Kidney (tissue), 14 donors: ENCODE data around the gene NCOA4. TPM values are rescaled to one million over a fixed set of nuclear protein-coding genes. Genes with fewer than 3 reads are reported as not detected.

Experiments
- DNase-seq, 5 donors: peaks; one replicate each; pipeline ENCODE4 v3.0.0-alpha.2; 2013 to 2020
- FAIRE-seq: peaks from 2 replicates; lab custom pipeline; 2012; peaks lifted over from hg19 to GRCh38; lab: Jason Lieb, UNC
- H3K27ac ChIP-seq, 2 donors: one replicate each; pipeline ENCODE4 v1.7.0; 2013; ENCODE audit warnings: low read depth in 2 of 2, low read length in 2 of 2, inconsistent platforms in 1 of 2
- H3K27me3 ChIP-seq: one replicate; pipeline ENCODE4 v1.7.1; 2013; ENCODE audit warnings: low read length, inconsistent platforms; ENCODE audit not compliant: control insufficient read depth, insufficient read depth
- H3K36me3 ChIP-seq, 3 donors: one replicate each; pipeline versions ENCODE4 v1.7.0 to v1.7.1; 2013; ENCODE audit warnings: low read length in 3 of 3, control low read depth in 1 of 3, inconsistent platforms in 1 of 3; ENCODE audit not compliant: insufficient read depth in 3 of 3, control insufficient read depth in 2 of 3
- H3K4me1 ChIP-seq, 3 donors: one replicate each; pipeline versions ENCODE4 v1.7.0 to v1.7.1; 2013; ENCODE audit warnings: low read length in 3 of 3, inconsistent platforms in 1 of 3, low read depth in 1 of 3; ENCODE audit not compliant: control insufficient read depth in 2 of 3, insufficient read depth in 2 of 3
- H3K4me3 ChIP-seq, 3 donors: one replicate each; pipeline versions ENCODE4 v1.7.0 to v1.8.1; 2013; ENCODE audit warnings: low read length in 3 of 3, control low read depth in 1 of 3, inconsistent platforms in 1 of 3
- H3K9ac ChIP-seq, 3 donors: one replicate each; pipeline versions ENCODE4 v1.7.0 to v1.7.1; 2013; ENCODE audit warnings: low read length in 3 of 3, control low read depth in 1 of 3, inconsistent platforms in 1 of 3
- H3K9me3 ChIP-seq, 3 donors: one replicate each; pipeline versions ENCODE4 v1.7.0 to v1.7.1; 2013; ENCODE audit warnings: low read length in 3 of 3, control low read depth in 1 of 3, inconsistent platforms in 1 of 3; ENCODE audit not compliant: control insufficient read depth in 2 of 3, insufficient read depth in 1 of 3
- intact Hi-C: fragments of 100-400 bp; cut with DNase I; formaldehyde crosslinking; loops from one replicate; pipeline ENCODE4 v1.11.1; 2022
- polyA plus RNA-seq: library from polyadenylated mRNA; stranded (reverse); fragments of 350-450 nt; fragmentation: Illumina TruSeq; extraction: RNeasy Lipid Tissue Mini Kit (QIAGEN cat#74804); gene quantifications from one replicate; pipeline ENCODE4 v1.2.3, GENCODE V29; 2014; ENCODE audit warnings: low read depth, low replicate concordance; ENCODE audit not compliant: insufficient read depth
- total RNA-seq: library from RNA; stranded (reverse); fragmentation: NEBNext Ultra II Directional; extraction: Animal tissue kit (Norgen Biotek cat#: 25700); gene quantifications from one replicate; pipeline ENCODE4 v1.2.1, GENCODE V29; 2021
- TF ChIP-seq, protein P1 (sequence below): IDR thresholded peaks from 3 replicates; pipeline ENCODE4 v1.5.1; 2012; ENCODE audit warnings: mild to moderate bottlenecking, moderate library complexity, borderline replicate concordance; ENCODE audit not compliant: insufficient read depth; ENCODE audit errors: extremely low read depth
- donor health status: control.
- donor health status: control.
- donor health status: control.
- donor health status: control.
- donor health status: control.
- donor health status: DM: yes; HTN: yes; CAD: no.
- donor health status: Normal renal cell carcinoma (clear cell type).

The NCOA4 gene
- total and polyA plus RNA-seq, 2 donors from 2014 or later: 83.7 to 133 TPM

DNA sequence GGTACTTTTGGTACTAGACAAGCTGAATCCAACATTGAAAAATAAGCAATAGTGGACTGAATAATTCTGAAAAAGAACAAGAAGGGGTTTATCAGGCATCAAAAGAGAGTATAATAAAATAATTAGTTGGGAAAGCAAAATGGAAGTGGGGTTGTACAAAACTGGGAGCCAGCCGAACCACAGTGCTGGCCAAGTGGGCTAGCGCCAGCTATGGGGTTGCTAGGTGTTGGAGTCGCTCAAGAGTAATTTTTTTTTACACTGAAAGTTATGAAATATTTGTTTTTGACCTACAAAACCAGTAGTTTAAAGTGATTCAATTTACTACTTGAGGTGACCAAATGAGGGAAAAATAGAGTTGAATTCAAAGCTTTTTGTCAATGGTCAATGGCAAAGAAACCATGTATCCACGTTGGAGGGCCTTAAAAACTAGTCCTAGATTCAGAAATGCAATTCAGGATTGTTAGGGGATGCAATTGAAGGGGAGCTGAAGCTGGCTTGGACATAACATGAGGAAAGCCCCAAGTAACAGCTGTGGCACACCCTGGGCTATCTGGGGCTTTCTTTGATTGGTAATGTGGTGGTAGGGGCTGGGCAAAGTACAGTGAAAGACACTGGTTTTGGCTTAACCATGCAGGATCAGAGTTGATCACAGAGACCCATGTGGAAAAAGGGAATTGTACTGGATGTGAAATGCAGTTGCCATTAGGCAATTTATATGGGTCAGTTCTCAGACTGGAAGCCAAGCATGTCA, 43.9 kb upstream of the NCOA4 start:
- no peak for FAIRE-seq
- intact Hi-C loops: no loop called here

DNA sequence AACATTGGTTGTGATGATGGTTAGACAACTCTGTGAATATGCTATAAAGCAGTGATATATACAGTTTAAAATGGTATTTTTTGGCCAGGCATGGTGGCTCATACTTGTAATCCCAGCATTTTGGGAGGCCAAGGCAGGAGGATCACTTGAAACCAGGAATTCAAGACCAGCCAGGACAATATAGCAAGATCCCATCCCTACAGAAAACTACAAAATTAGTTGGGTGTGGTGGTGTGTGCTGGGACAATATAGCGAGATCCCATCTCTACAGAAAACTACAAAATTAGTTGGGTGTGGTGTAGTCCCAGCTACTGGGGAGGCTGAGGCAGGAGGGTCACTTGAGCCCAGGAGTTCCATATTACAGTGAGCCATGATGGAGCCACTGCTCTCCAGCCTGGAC, 43.1 kb upstream of the NCOA4 start:
- H3K4me1 ChIP-seq: no peaks in the 10 kb centered on the region
- H3K27ac ChIP-seq: no peak overlapping the region
- DNase-seq (no peak), FAIRE-seq (no peak)
- no peak overlapping the region for H3K4me3 ChIP-seq
- intact Hi-C loops: no loop called here
- no peaks in the 10 kb centered on the region for H3K9me3 ChIP-seq
- no peaks in the 10 kb centered on the region for H3K27me3 ChIP-seq
- no peaks in the 10 kb centered on the region for H3K36me3 ChIP-seq
- H3K9ac ChIP-seq: no peak overlapping the region
- TF ChIP-seq, protein P1, sequence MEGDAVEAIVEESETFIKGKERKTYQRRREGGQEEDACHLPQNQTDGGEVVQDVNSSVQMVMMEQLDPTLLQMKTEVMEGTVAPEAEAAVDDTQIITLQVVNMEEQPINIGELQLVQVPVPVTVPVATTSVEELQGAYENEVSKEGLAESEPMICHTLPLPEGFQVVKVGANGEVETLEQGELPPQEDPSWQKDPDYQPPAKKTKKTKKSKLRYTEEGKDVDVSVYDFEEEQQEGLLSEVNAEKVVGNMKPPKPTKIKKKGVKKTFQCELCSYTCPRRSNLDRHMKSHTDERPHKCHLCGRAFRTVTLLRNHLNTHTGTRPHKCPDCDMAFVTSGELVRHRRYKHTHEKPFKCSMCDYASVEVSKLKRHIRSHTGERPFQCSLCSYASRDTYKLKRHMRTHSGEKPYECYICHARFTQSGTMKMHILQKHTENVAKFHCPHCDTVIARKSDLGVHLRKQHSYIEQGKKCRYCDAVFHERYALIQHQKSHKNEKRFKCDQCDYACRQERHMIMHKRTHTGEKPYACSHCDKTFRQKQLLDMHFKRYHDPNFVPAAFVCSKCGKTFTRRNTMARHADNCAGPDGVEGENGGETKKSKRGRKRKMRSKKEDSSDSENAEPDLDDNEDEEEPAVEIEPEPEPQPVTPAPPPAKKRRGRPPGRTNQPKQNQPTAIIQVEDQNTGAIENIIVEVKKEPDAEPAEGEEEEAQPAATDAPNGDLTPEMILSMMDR: no peak

More for the DNA sequence above, 43.9 kb upstream of the NCOA4 start:
- no peaks in the 10 kb centered on the region for H3K36me3 ChIP-seq
- H3K9ac ChIP-seq: no peak overlapping the region
- TF ChIP-seq, protein P1: no peak
- H3K4me3 ChIP-seq: no peak overlapping the region
- no peaks in the 10 kb centered on the region for H3K9me3 ChIP-seq
- no peak for DNase-seq
- H3K27me3 ChIP-seq: no peaks in the 10 kb centered on the region
- no peaks in the 10 kb centered on the region for H3K4me1 ChIP-seq
- H3K27ac ChIP-seq: no peak overlapping the region

DNA sequence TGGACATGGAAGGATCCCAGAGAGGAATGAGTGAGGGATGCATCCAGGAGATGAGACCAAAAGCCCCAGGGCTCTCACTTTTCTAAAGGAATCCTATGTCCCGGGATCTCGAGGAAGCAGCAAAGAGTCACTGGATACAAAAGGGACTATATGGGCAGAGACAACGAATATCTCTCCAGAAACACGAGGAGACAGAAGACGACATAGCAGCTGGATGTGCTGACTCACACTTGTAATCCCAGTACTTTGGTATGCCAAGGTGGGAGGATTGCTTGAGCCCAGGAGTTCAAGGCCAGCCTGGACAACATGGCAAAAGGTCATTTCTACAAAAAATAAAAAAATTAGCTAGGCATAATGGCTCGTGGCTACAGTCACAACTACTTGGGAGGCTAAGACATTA, 40.3 kb upstream of the NCOA4 start:
- intact Hi-C loops: no loop called here
- Histone ChIP-seq H3K27ac (no peak overlapping the region), H3K9me3 (no peaks in the 10 kb centered on the region), H3K4me1 (no peaks in the 10 kb centered on the region), H3K27me3 (no peaks in the 10 kb centered on the region), H3K4me3 (no peak overlapping the region), H3K36me3 (no peaks in the 10 kb centered on the region), H3K9ac (no peak overlapping the region)
- FAIRE-seq (no peak), DNase-seq (no peak)
- TF ChIP-seq, protein P1: no peak
